ENCODE data around the gene DDRGK1.

DDRGK1 gene

DNA sequence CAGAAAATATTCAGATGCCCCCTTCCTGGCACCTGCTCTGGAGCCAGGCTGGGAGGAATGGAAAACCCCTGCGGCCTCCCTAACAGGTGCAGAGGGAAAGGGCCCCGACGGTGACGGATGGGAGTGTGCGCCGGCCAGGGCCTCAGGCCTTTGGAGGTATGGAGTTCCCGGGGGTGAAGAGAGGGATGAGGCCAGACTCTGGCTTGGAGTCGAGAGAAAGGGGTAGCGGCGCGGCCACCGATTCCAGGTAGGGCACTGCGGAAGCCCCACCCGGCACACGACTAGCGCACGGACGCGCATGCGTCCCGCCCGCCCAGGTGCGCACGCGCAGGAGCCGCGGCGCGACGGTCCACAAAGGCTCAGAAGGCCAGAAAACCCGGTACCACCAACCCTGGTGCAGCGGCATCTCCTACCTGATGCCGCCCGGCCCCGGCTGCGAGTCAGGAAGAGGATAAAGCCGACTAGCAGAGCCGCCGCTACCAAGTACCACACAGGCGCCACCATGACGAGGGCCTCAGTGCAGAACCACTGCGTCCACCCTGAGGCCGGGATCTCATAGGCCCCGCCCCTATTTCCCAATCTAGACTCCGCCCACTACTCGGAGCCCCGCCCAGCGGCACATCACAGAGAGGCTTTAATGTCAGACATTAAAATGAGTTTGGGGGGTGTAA lies at the start of gene DDRGK1:
Gene DDRGK1, minus strand, starts transcription at position 559 of the 671 bp plus-strand sequence. Its CDS starts 55 bp downstream, at position 504.
- DNase-seq, result peak; percentile 37

- no peak for DNase-seq
These were observed 47.3 kb upstream of the DDRGK1 start for GRCh38 chr20:3251806-3252205.

DNA sequence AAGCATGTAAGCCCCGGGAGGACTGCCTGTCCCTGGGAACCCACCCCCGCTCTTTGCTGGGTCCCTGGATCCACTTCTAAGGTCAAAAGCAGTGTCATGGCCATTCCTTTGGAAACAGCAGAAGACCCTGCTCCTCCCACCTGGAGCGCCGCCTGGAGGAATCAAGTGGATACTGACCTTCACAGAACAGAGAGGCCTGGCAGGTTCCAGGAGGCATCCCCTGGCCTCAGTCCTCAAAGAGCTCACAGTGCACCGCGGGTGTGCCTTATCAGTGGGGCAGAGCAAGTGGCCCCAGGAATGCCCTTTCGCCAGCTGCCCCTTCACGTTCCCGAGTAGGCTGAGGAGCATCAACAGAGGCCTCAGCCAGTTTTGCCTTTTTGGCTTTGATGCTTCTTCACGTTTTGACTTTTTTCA lies 45.6 kb upstream of the DDRGK1 start:
- no peak for DNase-seq

DNA sequence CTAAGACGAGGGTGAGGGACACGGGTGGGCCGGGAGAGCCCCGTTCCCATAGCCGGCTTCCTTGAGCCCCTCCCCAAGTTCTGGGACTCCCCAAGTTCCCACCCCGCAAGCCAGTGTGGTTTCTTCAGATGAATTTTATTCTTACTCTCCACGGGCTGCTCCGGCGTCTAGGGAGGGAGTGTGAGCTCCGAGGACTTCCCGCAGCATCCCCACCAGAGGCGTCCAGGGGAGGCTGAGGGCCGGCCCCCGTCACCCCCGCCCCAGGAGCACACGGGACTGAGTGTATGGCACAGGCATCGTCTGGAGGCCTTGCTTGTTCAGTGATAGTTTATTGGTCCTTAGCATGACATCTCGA lies 44.5 kb upstream of the DDRGK1 start:
- no peak for DNase-seq

GRCh38 chr20:3248167-3248992 lies 43.9 kb upstream of the DDRGK1 start:
- peak; percentile 10 for DNase-seq

GRCh38 chr20:3247638-3248037 lies 43.2 kb upstream of the DDRGK1 start:
- DNase-seq, result no peak

DNA sequence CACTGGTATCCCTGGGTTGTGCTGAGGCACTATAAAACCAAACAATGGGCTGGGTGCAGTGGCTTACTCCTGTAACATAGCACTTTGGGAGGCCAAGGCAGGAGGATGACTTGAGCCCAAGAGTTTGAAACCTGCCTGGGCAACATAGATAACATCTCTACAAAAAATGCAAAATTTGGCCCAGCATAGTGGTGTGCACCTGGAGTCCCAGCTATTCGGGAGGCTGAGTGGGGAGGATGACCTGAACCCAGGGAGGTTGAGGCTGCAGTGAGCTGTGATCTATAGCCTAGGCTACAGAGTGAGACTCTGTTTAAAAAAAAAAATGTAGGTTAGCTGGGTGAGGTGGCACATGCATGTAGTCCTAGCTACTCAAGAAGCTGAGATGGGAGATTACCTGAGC lies 42.2 kb upstream of the DDRGK1 start:
- no peak for DNase-seq

GRCh38 chr20:3245711-3246110 lies 41.2 kb upstream of the DDRGK1 start:
- DNase-seq, result no peak

DNA sequence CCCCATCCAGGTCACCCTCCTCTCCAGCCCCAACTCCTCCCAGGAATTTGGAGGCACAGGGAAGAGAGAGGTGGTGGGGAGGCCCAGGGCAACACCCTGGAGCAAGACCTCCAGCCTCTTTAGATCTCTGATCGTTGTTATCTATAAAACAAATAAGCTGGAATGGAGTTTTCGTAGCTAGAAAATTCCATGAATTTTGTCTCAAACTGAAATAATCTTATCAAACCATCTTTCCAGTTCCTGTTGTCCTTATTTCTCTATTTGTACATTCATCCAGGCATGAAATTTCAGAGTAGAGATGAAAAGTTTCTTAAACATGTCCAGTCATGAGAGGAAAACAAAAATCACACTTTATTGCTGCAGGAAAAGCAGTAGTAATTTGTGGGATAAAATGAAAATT lies 40.7 kb upstream of the DDRGK1 start:
- no peak for DNase-seq

DNA sequence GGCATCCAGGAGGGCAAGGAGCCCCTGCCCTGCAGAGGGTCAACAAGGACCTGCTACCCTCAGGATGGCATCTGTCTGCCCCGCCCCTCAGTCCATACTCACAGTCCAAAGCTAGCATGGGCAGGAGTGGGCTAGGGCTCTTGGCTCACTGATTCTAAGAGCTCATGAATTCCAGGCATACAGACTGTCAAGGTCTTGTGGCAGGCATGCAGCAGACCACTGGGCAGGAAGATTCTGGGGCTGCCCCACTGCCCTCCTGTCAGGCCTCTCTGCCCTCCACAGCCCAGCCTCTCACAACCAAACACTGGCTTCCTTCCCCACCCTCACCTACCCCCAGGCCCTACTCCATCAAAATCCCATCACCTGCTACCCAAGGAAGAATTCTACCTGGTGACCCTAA lies 40.1 kb upstream of the DDRGK1 start:
- DNase-seq, result no peak

DNA sequence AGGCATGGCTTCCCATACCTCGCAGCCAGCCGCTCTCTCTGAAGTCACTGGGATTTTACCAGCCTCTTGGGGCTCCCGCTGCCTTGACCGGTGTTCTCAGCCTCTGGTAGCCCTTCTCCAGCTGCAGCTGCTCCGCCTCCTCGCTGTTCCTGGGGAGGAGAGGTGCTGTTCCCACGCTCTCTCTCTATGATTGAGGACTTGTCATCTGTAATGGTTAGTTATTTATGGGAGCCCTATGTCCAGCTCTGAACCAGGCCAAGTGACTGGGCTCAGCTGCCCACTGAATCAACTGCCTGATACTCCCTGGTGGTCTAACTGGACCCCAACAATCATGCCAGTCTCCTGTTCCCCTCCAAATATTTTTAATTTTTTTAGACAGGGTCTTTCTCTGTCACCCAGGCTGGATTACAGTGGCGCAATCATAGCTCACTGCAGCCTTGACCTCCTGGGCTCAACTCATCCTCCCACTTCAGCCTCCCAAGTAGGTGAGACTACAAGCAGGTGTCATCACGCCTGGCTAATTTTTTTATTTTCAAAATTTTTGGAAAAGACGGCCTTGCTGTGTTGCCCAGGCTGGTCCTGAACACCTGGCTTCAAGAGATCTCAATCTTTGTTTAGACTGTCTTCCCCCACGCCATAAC lies 39.4 kb upstream of the DDRGK1 start:
- DNase-seq, result no peak

- no peak for DNase-seq
These were observed 37.8 kb upstream of the DDRGK1 start for GRCh38 chr20:3242172-3242692.

- DNase-seq, result no peak
These were observed 36.4 kb upstream of the DDRGK1 start for GRCh38 chr20:3240776-3241363.

- no peak for DNase-seq
These were observed 35.6 kb upstream of the DDRGK1 start for GRCh38 chr20:3239867-3240775.

- DNase-seq, result peak; percentile 7
These were observed 34.8 kb upstream of the DDRGK1 start, which contains the start of gene SLC4A11 for GRCh38 chr20:3239026-3239866. Gene SLC4A11 (minus strand): TSS chr20:3239190. CDS start chr20:3239137, 53 bp downstream.

DNA sequence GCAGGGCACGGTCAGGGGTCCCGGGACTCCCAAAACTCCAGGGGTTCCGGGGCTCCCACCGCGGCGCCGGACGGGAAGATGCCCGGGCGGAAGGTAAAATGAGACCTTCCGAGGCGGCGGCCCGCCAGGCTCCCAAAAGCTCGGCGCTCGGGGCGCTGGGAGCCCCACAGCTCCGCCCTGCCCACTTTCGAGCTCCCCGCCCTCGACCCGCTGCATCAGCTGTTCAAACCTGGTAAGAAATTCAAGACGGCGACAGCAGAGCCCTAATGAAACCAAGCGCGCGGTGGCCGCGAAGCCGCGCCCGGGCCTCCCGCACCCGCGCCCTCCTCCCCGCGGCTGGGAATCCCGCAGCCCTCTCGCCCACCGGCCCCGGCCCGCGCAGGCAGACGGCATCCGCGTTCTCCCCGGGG lies 34.1 kb upstream of the DDRGK1 start:
- peak; percentile 4 for DNase-seq

- no peak for DNase-seq
These were observed 33.6 kb upstream of the DDRGK1 start for GRCh38 chr20:3237958-3238615.

GRCh38 chr20:3237011-3237957 lies 32.8 kb upstream of the DDRGK1 start:
- no peak for DNase-seq

DNA sequence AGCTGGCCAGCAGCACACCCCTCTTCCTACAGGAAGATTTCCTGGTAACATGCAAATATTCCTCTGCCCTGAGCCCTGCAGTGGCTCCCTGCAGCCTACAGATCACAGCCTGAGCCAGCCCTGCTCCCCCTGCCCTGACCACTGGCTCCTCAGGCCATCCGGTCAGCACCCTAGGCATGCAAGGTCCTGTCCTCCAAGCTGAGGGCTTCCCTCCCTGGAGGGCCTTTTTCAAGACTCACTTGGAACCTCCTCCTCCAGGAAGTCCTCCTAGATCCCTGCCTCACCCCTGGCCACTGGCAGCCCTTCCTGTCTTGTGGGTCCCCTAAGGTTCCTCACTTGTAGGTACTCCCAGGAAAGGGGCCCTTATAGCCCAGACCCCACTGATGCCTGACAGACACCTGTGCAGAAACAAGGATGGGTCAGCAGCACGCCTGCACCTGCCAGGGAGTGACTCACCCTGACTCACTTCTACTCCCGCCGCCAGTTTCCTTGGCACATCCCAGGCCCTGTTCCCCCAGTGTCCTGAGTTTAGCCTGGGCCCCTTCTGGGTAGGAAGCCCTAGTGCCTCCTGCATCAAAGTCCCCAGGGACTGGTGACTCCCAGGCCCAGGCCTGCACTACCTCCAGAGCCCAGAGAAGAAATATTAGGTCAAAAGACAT lies 31.3 kb upstream of the DDRGK1 start:
- no peak for DNase-seq

All from DMS79 (cell line).